HS-5 (cell line): ENCODE measurements around the gene EVA1A.
"Not testable (repeated sequence)": the region's sequence is repeated elsewhere in the genome, so short reads cannot be mapped to it uniquely, and the experiment has no call there.

Experiments
- DNase-seq: peaks from one replicate; pipeline ENCODE4 v3.0.0-alpha.2; 2012; ENCODE audit warnings: low read depth

EVA1A gene

GRCh38 chr2:75483878-75484277 is 76.9 kb downstream of the EVA1A start:
- DNase-seq, result no peak

GRCh38 chr2:75482398-75482797 is 78.3 kb downstream of the EVA1A start:
- DNase-seq, result no peak

DNA sequence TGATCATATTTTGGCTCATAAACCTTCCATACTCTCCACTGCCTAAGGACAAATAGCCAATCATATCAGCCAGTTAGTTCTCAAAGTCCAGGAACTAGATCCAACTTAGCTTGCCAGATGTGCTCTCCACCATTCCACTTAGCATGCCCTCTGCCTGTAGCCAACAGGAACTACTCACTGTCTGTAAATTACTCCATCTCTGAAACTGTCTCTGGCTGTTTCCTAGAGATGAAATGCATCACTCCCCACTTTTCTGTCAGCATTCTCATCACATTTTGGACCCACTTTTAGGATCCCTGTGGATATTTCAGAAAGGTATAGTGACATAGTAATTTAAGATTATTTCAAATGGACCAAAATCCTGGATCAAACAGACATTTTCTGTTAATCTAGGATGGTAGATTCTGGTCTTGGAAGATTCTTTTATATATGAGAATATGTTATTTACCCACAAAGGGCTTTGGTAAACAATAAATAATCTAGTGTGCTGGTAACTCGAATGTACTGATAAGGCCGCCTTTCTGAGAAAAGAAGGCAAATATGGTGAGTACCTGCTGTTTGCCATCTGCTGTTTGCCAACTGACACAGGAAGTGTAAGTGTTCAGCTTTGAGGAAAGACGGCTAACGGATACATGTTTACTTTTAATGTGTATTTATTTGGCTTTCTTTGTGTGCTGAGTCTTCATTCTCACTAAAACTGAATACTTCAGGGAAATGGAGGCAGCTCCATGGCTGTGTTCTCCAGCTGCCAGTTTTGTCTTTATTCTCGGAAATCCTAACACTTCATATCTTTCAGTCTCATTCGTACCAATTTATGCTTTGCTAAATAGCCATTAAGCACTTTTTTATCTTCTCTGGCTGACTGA is 79.5 kb downstream of the EVA1A start:
- DNase-seq, result no peak

GRCh38 chr2:75477696-75478095 is 83.0 kb downstream of the EVA1A start:
- DNase-seq, result not testable (repeated sequence)

DNA sequence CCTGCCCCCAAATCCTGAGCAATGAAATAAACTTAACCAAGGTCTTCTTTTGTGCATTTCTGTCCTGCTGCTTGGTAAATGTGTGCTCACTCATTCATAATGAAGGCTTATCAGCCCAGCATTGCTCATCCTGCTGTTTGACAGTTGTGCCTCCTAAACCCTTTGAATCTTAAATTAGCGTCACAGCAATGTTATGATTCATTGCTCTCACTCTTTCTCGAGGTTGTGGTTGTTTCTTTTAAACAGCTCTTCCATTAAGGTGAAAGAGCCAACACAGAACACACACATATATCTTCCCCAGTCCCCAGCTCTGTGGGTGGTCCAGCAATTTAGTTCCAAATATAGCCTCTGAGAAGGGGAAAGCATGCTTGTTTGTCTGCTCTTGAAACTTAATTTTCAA is 84.0 kb downstream of the EVA1A start:
- no peak for DNase-seq

GRCh38 chr2:75475976-75476375 is 84.8 kb downstream of the EVA1A start:
- no peak for DNase-seq

- DNase-seq, result no peak
These were observed 85.7 kb downstream of the EVA1A start for GRCh38 chr2:75475049-75475448.

DNA sequence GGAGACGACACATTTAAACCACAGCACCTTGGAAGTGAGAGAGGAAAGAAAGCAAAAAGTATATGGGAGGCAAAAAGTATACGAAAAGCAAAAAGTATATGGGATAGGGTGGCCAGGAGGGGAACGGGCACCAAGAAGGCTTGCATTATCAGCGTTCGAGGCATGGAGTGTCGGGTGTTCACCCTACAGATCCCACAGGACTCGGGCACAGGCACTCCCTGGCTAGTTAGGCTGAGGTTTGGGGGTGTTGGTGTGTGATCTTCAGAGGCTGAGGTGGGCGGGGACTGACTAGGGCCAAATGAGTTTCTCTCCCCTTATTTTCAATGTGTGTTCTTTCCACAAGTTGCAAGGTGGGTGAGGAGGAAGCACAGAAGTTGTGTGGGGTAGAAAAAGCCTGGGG is 86.6 kb downstream of the EVA1A start:
- DNase-seq, result no peak

DNA sequence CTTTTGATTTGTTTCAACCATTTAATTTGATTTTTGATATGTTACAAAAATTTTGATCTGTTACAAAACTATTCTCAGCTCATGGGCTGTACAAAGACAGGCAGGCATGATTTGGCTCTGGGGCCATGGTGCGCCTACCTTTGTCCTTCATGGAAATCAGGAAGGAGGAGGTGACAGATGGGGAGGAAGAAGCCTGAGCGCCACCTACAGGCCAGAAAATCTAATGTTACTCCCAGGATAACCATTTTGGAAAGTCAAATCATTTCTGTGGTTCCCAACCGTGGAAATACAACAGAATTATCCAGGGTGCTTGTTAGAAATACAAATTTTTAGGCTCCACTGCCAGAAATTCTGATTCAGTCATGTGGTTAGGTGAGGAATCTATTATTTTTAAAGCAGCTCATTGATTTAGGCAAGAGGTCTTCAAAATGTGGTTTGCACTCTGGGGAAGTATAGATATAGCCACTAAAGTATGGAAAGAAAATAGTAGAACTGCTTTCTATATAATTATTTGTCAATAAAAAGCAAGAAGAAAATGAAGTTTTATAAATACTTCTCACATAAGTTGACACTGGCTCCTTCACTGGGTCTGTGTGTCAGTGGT is 93.9 kb downstream of the EVA1A start:
- no peak for DNase-seq

DNA sequence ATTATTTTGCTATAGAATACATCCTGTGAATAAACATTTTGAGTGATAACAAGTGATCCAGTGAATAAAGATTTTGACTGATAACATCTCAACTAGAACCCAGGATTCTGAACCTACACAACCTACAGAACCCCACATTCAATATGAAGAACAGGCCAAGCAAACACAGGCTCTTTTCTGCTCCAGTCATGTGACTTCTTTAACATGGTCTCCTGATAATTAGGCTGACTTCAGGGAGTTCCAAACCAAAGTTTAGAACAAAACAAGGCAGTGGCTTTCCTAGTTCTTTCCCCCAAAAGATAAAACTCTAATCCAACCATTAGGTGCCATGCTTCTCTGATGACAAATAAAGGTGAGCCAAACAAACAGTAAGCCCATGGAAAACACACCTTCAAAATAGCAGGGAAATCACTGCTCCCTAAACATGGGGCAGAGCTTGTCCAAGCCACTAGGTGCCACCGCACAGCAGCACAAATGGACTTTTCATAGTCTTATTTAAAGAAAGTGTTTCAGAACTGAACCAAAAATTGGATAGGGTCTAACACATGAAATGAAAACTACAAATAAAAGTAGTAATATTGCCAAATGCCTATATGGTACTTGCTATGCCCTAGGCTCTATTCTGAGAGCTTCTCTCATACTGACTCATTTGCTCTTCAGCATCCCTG is 95.3 kb downstream of the EVA1A start:
- no peak for DNase-seq

DNA sequence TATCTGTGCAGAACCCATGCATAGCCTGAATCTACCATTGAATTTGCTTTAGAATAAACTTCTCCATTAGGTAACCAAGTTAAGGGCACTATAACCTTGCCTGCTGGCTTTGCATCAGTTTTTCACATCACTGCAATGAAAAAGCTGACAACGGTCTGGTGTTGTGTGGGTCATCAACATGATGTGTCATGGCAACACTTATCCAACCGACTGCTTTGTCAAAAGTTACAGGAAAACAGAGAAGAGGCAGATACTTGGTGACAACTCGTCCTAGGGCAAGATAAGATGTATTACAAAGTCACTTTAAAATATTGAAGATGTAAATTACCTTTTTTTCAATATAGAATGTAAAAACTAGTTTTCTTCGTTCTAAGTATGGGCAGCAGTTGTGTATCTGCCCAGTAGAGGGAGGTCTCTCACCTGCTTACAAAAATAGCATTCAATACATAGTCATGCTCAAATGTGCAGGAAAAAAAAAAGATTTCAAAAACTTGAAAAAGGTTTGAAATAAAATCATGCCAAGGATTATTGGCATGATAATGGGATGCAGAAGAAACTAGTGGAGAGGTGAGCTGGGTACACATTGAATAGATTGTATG is 96.3 kb downstream of the EVA1A start:
- no peak for DNase-seq

- DNase-seq, result no peak
These were observed 98.0 kb downstream of the EVA1A start for GRCh38 chr2:75462721-75463120.

DNA sequence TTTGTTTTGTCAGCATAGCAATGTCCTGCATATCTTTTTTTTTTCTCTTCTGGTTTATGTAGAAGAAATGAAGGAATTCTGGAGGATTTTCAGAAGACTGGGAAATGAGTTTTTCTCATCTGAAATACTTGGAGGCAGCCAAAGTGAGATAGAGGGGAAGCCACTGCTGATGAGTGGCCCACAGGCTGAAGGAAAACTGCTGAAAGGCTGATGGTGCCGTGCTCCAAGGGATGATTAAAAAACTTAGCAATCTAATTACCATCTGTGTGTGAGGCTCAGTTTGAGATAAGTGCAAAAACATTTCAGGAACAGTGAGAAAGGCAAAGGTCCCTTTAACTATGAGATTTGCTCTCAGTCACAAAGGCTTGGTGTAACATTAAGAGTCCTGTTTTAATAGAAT is 98.5 kb downstream of the EVA1A start:
- no peak for DNase-seq

DNA sequence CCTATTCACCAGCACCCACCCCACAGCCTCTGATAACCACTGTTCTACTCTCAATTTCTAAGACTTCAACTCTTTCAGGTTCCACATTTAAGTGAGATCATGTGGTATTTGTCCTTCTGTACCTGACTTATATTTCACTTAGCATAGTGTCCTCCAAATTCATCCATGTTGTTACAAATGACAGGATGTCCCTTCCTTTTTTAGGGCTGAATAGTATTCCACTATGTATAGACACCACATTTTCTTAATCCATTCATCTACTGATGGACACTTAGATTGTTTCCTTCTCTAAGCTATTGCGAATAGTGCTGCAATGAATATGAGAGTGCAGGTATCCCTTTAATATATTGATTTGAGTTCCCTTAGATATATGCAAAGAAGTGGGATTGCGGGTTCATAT is 100.1 kb downstream of the EVA1A start:
- no peak for DNase-seq

DNA sequence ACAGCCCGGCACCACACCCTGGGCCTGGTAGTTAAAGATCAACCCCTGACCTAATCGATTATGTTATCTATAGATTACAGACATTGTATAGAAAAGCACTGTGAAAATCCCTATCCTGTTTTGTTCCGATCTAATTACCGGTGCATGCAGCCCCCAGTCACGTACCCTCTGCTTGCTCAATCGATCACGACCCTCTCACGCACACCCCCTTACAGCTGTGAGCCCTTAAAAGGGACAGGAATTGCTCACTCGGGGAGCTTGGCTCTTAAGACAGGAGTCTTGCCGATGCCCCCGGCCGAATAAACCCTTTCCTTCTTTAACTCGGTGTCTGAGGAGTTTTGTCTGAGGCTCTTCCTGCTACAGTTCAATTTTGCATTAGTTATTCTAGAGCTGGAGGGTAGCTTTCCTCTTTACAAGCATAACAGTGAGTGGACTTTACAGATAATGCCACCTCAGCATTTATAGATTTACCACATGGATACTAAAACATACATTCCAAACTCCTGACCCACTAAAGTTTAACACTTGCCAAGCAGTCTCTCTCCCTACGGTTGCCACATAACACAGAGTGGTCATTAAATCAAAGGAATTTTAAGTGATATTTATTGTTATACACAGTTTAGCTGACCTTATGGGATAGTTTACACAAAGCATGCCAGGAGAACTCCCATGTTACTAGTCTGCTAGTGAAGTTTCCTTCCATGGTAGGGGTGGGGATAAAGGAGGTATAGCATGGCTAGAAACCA is 101.0 kb downstream of the EVA1A start:
- DNase-seq, result peak; percentile 60

GRCh38 chr2:75458201-75458600 is 102.5 kb downstream of the EVA1A start:
- no peak for DNase-seq

- no peak for DNase-seq
These were observed 103.9 kb downstream of the EVA1A start for GRCh38 chr2:75456825-75457224.

DNA sequence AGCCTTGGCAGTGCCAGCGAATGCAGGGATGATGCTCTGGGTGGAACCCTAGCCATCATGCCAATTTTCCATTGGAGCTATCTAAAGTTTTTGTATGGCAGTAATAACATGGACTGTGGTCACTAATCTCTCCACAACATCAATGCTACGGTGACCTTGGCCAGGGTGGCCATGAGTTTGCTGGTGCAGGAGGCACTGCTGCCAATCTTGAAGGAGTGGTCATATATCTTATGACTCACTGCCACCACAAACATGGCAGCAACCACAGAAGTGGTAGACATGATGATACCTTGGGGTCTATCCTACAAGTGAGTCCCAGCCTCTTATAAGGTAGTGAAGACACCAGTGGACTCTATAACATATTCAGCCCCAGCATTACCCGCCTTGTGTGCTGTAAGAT is 104.6 kb downstream of the EVA1A start:
- DNase-seq, result no peak

DNA sequence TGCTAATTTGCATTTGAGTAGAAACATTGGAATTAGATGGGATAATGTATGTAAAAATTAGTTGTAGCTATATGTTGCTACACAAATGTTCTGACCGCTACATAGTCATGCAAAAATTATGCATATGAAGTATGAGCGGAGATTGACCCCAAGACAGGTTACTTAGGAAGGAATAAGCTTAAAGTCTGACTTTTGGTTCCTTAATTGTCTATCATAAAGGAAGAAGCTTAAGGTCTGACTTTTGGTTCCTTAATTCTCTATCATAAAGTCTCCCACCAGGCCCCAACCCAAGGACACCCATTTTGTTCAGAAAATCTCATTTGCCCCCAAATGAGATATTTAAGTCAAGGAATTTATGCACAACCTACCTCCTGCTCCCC is 106.5 kb downstream of the EVA1A start:
- DNase-seq, result no peak

DNA sequence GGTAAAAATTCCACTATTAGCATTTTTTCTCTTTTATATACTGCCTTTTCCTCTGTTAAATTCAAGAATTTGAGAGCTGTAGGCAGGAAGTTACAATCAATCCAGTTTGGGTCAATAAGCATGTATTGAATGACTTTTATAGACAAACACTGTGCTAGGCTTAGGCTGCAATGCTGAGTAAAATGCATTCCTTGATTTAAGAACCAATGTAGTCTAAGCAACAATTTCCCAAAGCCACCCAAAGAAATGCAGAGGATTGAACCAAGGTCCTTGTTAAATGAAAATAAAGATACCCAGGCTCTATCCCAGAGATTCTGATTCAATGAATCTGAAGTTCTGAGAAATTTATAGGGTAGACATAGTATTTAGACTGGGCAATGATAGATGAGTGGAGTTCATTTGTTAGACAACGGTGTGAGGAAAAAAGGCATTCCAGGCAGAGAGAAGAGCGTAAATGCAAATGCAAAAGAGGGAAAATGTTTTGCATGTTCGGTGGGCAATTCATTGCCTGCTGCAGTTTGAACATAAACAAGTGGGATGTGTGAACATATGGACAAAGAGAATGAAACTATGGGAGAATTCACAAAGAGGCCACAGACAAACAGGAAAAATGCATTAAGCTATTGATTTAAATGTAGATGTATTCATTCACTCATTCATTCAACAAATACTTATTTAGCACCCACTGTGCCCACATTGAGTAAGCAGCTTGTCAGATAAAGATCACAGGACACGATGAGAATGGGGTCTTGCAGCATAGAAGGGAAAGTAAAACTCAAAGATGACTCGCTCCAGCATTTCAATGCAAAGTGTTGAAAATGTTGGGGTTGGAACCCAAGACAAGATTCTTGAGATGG is 107.1 kb downstream of the EVA1A start:
- DNase-seq, result no peak

DNA sequence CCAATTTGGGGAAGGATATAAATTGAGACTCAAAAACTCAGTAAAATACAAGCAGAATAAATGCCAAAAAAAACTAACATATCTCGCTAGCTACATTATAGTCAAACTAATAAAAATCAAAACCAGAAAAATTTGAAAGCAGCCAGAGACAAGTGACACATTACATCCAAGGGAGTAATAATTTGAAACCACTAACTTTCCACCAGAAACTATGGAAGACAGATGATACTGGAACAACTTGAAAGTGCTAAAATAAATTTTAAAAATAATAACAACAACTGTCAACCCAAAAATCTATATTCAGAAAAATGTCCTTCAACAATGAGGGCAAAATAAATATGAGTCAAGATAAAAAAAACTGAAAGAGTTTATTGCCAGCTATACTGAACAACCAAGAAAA is 110.7 kb downstream of the EVA1A start:
- DNase-seq, result no peak
